ENCODE data around the gene RANGAP1. TPM values are rescaled to one million over a fixed set of nuclear protein-coding genes. Genes with fewer than 3 reads are reported as not detected.

RANGAP1 gene
- total and polyA plus RNA-seq, 2 donors (not counting 1 experiment from before 2014, with no cell fraction given) = 42.0 to 48.8 TPM

GRCh38 chr22:41241133-41241676 lies 44.8 kb downstream of the RANGAP1 start:
- CTCF ChIA-PET = no interaction called here
- H3K9me3 ChIP-seq (ENCODE audit: control extremely low read depth in 1 of 3, control insufficient read depth in 2 of 3, insufficient read depth in 1 of 3, low read length in 2 of 3) = no peaks in the 10 kb centered on the region
- TF ChIP-seq EZH2 (IDR thresholded peaks at IDR 0.05; ENCODE audit: borderline replicate concordance, insufficient read depth, low read depth, low read length, poor library complexity, severe bottlenecking) (no peak), CTCF (IDR thresholded peaks at IDR 0.05) (no peak)
- no peak overlapping the region for H3K27ac Mint-ChIP-seq
- H3K9ac ChIP-seq (ENCODE audit: low read length) = no peak overlapping the region
- peaks cover 7% of the 10 kb centered on the region for H3K4me1 Mint-ChIP-seq
- H4K20me1 ChIP-seq (ENCODE audit: control insufficient read depth, insufficient read depth, low read length, poor library complexity, severe bottlenecking) = no peaks in the 10 kb centered on the region
- H3K27me3 Mint-ChIP-seq = no peaks in the 10 kb centered on the region
- POLR2A ChIA-PET = interaction anchor here (0.5 kb wide), 1 partner anchor 297 kb away, joined by 4 read pairs; no protein-coding TSS in a partner anchor
- peaks cover 5 to 10% of the 10 kb centered on the region in 2 donors for H3K4me1 ChIP-seq (ENCODE audit: control insufficient read depth in 2 of 2, insufficient read depth in 2 of 2, low read length in 2 of 2)
- H3K4me2 ChIP-seq (replicated peaks; ENCODE audit: low read depth, low read length, poor library complexity, severe bottlenecking) = no peak overlapping the region
- 93% methylated on average over 3 of the region's 7 CpGs for WGBS (ENCODE audit: insufficient coverage)
- H3K4me3 ChIP-seq (ENCODE audit: control extremely low read depth in 1 of 5, extremely low read depth in 1 of 5, insufficient read depth in 1 of 5, low read depth in 2 of 5, low read length in 4 of 5) = no peak overlapping the region
- H2AFZ ChIP-seq (ENCODE audit: insufficient read depth, low read depth, low read length, poor library complexity, severe bottlenecking) = no peak overlapping the region
- H3K4me3 Mint-ChIP-seq = no peak overlapping the region
- no peaks in the 10 kb centered on the region for H3K79me2 ChIP-seq (ENCODE audit: control insufficient read depth, insufficient read depth, low read length)
- H3K36me3 ChIP-seq (replicated peaks in 1 of 2; ENCODE audit: control extremely low read depth in 1 of 2, control insufficient read depth in 1 of 2, extremely low read depth in 1 of 2, insufficient read depth in 2 of 2, low read length in 1 of 2) = peaks cover 0 to under 1% of the 10 kb centered on the region in 2 experiments
- intact Hi-C loops (cut with micrococcal nuclease) = no loop called here
- H3K27me3 ChIP-seq (replicated peaks in 1 of 4; ENCODE audit: control extremely low read depth in 1 of 4, control insufficient read depth in 3 of 4, insufficient read depth in 4 of 4, low read length in 3 of 4) = no peaks in the 10 kb centered on the region
- ATAC-seq (ENCODE audit: low read depth) = no peak
- H3K27ac ChIP-seq (ENCODE audit: low read length in 2 of 2) = no peak overlapping the region
- H3K9me3 Mint-ChIP-seq (ENCODE audit: insufficient read depth) = no peaks in the 10 kb centered on the region
- DNase-seq = no peak

DNA sequence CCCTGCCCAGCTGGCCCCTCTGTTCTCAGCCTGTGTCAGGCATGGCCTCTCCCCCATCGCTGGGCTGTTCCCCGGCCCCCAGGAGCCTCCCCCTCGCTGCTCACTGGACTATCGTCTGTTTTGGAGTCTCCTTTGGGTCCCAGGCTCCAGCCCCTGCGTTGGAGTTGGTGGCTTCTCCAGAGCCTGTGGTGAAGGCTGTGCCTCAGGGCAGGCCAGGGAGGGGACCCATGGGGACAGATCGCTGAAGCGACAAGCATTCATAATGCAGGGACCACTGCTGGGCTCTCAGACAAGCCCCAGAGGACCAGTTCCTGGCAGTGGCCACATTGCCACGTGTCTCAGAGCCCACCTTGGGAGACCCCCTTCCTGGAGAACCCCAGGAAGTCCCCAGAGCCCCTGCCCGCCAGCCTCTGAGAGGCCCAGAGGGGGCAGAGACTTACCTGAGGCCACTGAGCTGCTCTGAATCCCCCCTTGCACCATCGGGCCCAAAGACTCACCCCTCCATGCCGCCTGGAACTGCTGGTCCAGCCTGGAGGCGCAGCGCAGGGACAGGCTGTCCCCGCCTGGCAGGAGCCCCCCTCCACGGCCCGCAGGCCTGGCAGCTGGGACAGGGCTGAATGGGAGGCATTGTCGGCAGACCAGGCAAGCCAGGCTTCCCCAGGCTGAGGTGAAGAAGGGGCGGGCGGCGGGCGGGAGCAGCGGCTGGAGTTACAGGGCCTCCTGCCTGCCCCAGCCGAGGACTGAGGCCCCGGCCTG lies 45.4 kb downstream of the RANGAP1 start, which contains the start of gene CHADL:
TSS of gene CHADL (minus strand) at position 555 of the 756 bp plus-strand sequence. CDS start at position 505, 50 bp downstream.
- ChIA-PET CTCF (no interaction called here), POLR2A (interaction anchor here (0.5 kb wide), 1 partner anchor 297 kb away, joined by 4 read pairs; no protein-coding TSS in a partner anchor)
- intact Hi-C loops (cut with micrococcal nuclease) = no loop called here
- Histone ChIP-seq H3K9me3 (ENCODE audit: control extremely low read depth in 1 of 3, control insufficient read depth in 2 of 3, insufficient read depth in 1 of 3, low read length in 2 of 3) (no peaks in the 10 kb centered on the region), H3K4me1 (ENCODE audit: control insufficient read depth in 2 of 2, insufficient read depth in 2 of 2, low read length in 2 of 2) (peaks cover 5 to 10% of the 10 kb centered on the region in 2 donors), H3K27me3 (replicated peaks in 1 of 4; ENCODE audit: control extremely low read depth in 1 of 4, control insufficient read depth in 3 of 4, insufficient read depth in 4 of 4, low read length in 3 of 4) (no peaks in the 10 kb centered on the region), H3K4me3 (ENCODE audit: control extremely low read depth in 1 of 5, extremely low read depth in 1 of 5, insufficient read depth in 1 of 5, low read depth in 2 of 5, low read length in 4 of 5) (no peak within 1 kb of the TSS), H3K36me3 (replicated peaks in 1 of 2; ENCODE audit: control extremely low read depth in 1 of 2, control insufficient read depth in 1 of 2, extremely low read depth in 1 of 2, insufficient read depth in 2 of 2, low read length in 1 of 2) (no peaks in the 10 kb centered on the region), H3K4me2 (replicated peaks; ENCODE audit: low read depth, low read length, poor library complexity, severe bottlenecking) (no peak within 1 kb of the TSS), H3K9ac (ENCODE audit: low read length) (no peak within 1 kb of the TSS), H2AFZ (ENCODE audit: insufficient read depth, low read depth, low read length, poor library complexity, severe bottlenecking) (no peak within 1 kb of the TSS), H3K79me2 (ENCODE audit: control insufficient read depth, insufficient read depth, low read length) (no peaks in the 10 kb centered on the region), H3K27ac (ENCODE audit: low read length in 2 of 2) (no peak within 1 kb of the TSS), H4K20me1 (ENCODE audit: control insufficient read depth, insufficient read depth, low read length, poor library complexity, severe bottlenecking) (no peaks in the 10 kb centered on the region)
- H3K27ac Mint-ChIP-seq = no peak within 1 kb of the TSS
- no peaks in the 10 kb centered on the region for H3K9me3 Mint-ChIP-seq (ENCODE audit: insufficient read depth)
- no peak for ATAC-seq (ENCODE audit: low read depth)
- 80% methylated on average over 24 of the region's 24 CpGs for WGBS (ENCODE audit: insufficient coverage)
- no peak for DNase-seq
- H3K27me3 Mint-ChIP-seq = no peaks in the 10 kb centered on the region
- peaks cover 7% of the 10 kb centered on the region for H3K4me1 Mint-ChIP-seq
- TF ChIP-seq EZH2 (IDR thresholded peaks at IDR 0.05; ENCODE audit: borderline replicate concordance, insufficient read depth, low read depth, low read length, poor library complexity, severe bottlenecking) (no peak), CTCF (IDR thresholded peaks at IDR 0.05) (no peak)
- no peak within 1 kb of the TSS for H3K4me3 Mint-ChIP-seq

All from B cell (primary cell).